NCI-H2227 (cell line): ENCODE data around the gene GPR153.
A peak's percentile ranks its signal among the peaks of the same experiment; 100 is the strongest.
"Not testable (repeated sequence)": the region's sequence is repeated elsewhere in the genome, so short reads cannot be mapped to it uniquely, and the experiment has no call there.

Experiments
- DNase-seq: peaks from one replicate; lab custom pipeline; 2025; ENCODE audit not compliant: unreplicated experiment; lab: John Stamatoyannopoulos, UW

Gene GPR153

GRCh38 chr1:6260961-6261614 is at the start of gene GPR153:
Gene GPR153, minus strand, starts transcription at chr1:6261098. Its CDS starts 6,193 bp downstream, at chr1:6254905.
- DNase-seq: peak; percentile 76

DNA sequence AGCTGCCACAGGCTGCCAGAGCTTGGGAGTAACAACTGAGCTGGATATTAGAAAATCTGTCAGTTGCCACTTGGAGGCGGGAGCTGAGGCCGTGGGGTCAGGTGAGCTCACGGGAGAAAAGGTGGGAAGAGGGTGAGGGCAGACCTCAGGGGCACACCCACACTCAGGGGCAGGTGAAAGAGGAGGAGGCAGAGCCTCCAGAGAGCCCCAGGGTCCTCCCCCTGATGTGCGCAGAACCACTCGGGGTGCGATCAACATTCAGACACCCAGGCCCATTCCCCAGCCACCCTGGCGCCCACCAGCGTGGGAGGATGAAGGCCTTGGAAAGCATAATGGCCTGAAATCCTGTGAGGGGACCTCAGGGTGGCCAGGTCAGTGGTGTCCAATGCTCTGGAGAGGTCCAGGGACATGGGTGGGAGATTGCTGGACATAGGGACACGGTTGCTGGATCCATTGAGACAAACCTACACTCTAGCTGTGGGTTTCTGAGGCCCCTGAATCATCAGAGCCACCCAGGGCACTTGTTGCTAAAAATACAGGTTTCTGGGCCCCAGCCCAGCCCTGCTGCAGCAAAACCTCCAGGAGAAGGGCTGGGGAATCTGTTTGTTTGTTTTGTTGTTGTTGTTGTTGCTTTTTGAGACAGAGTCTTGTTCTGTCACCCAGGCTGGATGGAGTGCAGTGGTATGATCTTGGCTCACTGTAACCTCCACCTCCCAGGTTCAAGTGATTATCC is 49.4 kb upstream of the GPR153 start:
- DNase-seq: no peak

GRCh38 chr1:6309564-6309963 is 48.7 kb upstream of the GPR153 start:
- no peak for DNase-seq

- DNase-seq: no peak
These were observed 47.6 kb upstream of the GPR153 start for GRCh38 chr1:6308449-6308848.

DNA sequence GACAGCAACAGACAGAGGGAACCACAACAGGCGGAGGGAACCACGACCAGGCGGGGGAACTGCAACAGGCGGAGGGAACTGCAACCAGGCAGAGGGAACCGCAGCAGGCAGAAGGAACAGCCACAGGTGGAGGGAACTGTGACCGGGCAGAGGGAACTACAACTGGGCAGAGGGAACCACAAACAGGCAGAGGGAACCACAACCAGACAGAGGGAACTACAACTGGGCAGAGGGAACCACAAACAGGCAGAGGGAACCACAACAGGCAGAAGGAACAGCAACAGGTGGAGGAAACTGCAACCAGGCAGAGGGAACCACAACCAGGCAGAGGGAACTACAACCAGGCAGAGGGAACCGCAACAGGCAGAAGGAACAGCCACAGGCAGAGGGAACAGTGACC is 46.8 kb upstream of the GPR153 start:
- not testable (repeated sequence) for DNase-seq

- DNase-seq: no peak
These were observed 46.2 kb upstream of the GPR153 start for GRCh38 chr1:6307099-6307498.

DNA sequence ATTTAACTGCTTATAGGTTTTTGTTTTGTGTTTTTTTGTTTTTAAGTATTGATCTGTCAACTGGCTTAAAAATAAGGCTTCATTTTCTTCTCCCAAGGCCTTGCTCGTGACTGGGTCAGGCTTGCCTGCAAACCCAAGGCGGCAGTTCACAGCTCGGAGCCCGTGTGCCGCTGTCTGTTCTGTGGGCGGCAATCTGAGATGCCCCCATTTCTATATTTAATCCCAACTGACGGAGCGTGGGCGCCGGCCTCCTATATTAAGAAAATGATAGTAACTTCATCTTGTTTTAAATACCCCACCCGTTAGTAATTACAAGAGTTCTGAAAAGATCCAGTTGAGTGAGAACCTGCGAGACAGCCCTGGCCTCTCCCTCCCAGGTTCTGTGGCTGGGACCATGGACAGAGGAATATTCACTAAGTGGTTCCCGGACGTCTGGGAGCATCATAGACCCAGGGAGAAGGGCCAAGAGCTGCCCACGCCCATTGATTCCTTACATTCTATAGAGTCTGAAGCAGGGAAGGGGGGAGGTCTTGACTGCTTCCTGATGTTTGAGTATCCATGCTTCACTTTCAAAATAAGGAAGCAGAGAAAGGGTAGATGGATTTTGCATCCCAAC is 42.6 kb upstream of the GPR153 start:
- peak; percentile 22 for DNase-seq

DNA sequence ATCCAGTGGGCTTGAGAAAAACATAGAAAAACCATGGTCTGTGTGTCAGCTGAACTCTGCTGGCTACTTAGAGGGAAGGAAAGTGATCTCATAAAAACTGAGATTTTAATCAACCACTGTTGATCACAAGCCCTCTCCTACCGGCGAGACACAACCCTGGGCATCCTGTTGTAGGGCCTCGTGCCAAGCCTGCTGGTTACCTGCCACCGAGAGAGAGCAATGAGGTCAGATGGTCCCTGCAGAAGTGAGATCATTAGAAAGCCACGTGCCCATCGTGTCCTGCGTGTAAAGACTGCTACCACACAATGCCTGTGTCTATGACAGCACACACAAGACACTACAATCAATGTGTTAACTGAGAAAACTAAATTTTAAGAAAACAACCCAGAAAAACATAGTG is 41.7 kb upstream of the GPR153 start:
- no peak for DNase-seq

DNA sequence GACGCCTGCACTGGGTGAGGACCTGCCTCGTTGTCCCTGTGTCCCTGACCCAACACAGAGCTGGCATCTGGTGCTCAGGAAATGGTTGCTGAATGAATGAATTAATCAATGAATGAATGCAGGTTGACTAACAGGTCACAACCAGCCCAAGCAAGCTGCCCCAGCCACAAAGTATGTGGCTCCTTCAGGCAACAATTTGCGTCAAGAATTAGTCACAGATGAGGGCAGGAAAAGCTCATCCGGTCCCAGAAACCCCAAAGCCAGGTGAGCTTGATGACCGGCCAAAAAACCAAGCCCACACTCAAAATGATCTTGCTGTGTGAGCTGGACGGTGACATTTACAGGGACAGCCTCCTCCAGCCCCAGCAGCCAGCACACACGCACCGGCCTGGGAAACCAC is 40.6 kb upstream of the GPR153 start:
- DNase-seq: no peak

GRCh38 chr1:6300342-6301048 is 39.6 kb upstream of the GPR153 start:
- no peak for DNase-seq

- no peak for DNase-seq
These were observed 38.8 kb upstream of the GPR153 start for GRCh38 chr1:6299557-6300165.

- no peak for DNase-seq
These were observed 38.1 kb upstream of the GPR153 start for GRCh38 chr1:6298940-6299465.

- DNase-seq: no peak
These were observed 37.6 kb upstream of the GPR153 start for GRCh38 chr1:6298530-6298929.

DNA sequence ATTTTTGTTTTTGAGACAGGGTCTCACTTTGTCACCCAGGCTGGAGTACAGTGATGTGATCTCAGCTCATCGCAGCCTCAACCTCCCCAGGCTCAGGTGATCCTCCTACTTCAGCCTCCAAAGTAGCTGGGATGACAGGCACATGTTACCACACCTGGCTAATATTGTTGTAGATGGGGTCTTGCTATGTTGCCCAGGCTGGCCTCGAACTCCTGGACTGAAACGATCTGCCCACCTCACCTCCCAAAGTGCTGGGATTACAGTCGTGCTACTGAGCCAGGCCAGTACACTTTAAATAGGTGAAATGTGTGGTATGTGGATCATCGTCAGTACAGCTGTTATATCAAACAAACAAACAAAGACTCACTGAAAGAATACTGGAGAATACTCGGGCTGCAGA is 35.0 kb upstream of the GPR153 start:
- no peak for DNase-seq

DNA sequence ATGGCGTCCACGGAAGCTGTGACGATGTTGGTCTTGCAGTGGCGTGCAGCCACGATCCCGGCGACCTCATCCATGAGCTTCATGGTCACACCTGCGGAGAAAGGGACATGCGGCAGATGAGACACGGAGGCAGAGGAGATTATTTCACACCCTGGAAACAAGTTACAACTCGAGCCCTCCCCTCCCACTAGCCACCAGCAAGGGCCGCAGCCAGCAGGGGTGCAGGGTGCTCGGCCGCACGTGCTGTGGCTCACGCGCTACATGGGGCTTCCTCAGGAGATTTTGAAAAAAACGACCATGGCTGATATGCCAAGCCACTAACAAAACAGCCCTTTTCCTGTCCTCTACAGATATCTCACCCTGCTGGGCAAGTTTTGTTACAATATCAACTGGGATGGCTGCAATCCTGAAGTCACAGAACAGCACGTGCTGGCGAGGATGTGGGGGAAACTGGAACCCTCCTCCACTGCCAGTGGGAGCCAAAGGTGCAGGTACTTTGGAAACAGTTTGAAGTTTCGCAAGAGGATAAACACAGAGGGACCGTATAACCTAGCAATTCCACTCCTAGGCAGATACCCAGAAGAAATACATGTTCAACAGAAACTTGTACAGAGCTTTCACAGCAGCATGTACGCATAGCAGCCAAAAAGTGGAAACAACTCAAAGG is 34.1 kb upstream of the GPR153 start:
- no peak for DNase-seq

- no peak for DNase-seq
These were observed 33.4 kb upstream of the GPR153 start for GRCh38 chr1:6294080-6294889.

GRCh38 chr1:6292102-6292501 is 31.2 kb upstream of the GPR153 start:
- DNase-seq: no peak

DNA sequence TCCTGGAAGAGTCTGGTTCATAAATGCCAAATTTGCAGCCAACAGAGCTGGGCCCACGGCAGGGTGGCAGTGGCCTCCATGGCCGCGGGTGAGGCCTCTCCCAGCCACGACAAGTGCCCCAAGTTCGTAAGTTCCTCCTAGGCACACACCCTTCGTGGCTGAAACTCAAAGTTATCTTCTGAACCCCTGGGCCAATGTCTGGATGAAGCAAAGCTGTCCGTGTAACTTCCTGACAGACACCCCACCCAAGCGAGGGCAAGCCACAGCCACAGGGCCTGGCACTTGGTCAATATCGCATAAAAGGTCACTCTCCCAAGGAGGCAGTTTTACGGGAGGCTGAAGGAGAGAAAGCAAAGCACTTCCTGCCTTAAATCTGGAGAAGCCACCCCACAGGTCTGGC is 27.8 kb upstream of the GPR153 start:
- no peak for DNase-seq

DNA sequence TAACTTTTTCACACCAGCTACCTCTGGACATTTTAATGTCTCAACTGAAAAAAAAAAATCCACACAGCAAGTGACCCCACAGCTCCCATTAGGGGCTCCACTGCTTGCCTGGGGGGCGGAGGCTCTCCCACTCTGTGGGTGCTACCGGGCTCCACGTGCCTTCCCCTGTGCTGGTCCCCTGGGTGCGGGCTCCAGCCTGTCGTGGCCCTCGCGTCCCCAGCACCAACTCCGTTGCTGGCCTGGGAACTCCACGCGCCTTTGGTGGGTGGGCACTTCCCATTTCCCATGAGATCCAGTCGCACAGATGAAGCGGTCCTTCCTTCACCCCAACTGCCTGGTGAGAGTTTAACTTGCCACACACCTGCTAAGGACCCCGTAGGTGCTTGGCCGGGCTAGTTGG is 27.1 kb upstream of the GPR153 start:
- DNase-seq: no peak

GRCh38 chr1:6287431-6287886 is 26.6 kb upstream of the GPR153 start:
- DNase-seq: no peak
